SK-N-SH (cell line): ENCODE results near the gene GRIN2C. TPM values are rescaled to one million over a fixed set of nuclear protein-coding genes. Genes with fewer than 3 reads are reported as not detected.
A peak's percentile ranks its signal among the peaks of the same experiment; 100 is the strongest.

Experiments
- CTCF ChIA-PET: fragments of 300-600, 350-600 bp; formaldehyde crosslinking; extraction: SDS; loops from one replicate; lab custom pipeline; 2021; lab: Yijun Ruan, JAX
- POLR2A ChIA-PET: fragments of 350-600 bp; sonication (Branson Sonifier 250); formaldehyde crosslinking; extraction: SDS; loops from one replicate; lab custom pipeline; 2020; ENCODE audit warnings: antibody characterized with exemption, inconsistent platforms; lab: Yijun Ruan, JAX
- DNase-seq: peaks from one replicate; pipeline ENCODE4 v3.0.0; 2012
- H2AFZ ChIP-seq: fragments of 200-600 bp; sonication (generic); 2 replicates; pipeline ENCODE4 v1.8.1; 2016; ENCODE audit warnings: antibody characterized with exemption, mild to moderate bottlenecking, low read depth
- H3F3A ChIP-seq: fragments of 200-600 bp; sonication (generic); replicated peaks from 2 replicates; pipeline ENCODE3; 2016; ENCODE audit warnings: antibody characterized with exemption, mild to moderate bottlenecking; ENCODE audit not compliant: insufficient read depth
- H3K27ac ChIP-seq, 2 experiments: fragments of 200-500 bp in 1 of 2; fragments of 200-600 bp in 1 of 2; sonication (Bioruptor generic) in 1 of 2; sonication (generic), shearing (Covaris generic) in 1 of 2; 2 replicates each; pipeline versions ENCODE4 v1.5.1 to v1.6.1; 2014 to 2016; ENCODE audit warnings: low read depth in 2 of 2, inconsistent platforms in 1 of 2, low read length in 1 of 2, mild to moderate bottlenecking in 1 of 2, mixed read lengths in 1 of 2
- H3K27me3 ChIP-seq: fragments of 200-600 bp; sonication (generic), shearing (Covaris generic); 2 replicates; pipeline ENCODE4 v1.6.1; 2016; ENCODE audit warnings: mixed run types; ENCODE audit not compliant: insufficient read depth
- H3K36me3 ChIP-seq, 2 experiments: fragments of 200-500 bp in 1 of 2; fragments of 200-600 bp in 1 of 2; sonication (Bioruptor generic) in 1 of 2; sonication (generic) in 1 of 2; replicated peaks in 1 of 2; 2 replicates each; pipeline versions ENCODE3 to v1.5.1; 2014 to 2016; ENCODE audit warnings: low read length in 1 of 2, mild to moderate bottlenecking in 1 of 2; ENCODE audit not compliant: insufficient read depth in 2 of 2, control insufficient read depth in 1 of 2
- H3K4me1 ChIP-seq, 2 experiments: fragments of 200-500 bp in 1 of 2; fragments of 200-600 bp in 1 of 2; sonication (Bioruptor generic) in 1 of 2; sonication (generic), shearing (Covaris generic) in 1 of 2; 2 replicates each; pipeline versions ENCODE4 v1.5.1 to v1.6.1; 2014 to 2016; ENCODE audit warnings: low read depth in 1 of 2, low read length in 1 of 2, mixed run types in 1 of 2; ENCODE audit not compliant: insufficient read depth in 2 of 2, control insufficient read depth in 1 of 2
- H3K4me2 ChIP-seq: fragments of 200-600 bp; sonication (generic), shearing (Covaris generic); 2 replicates; pipeline ENCODE4 v1.6.1; 2017; ENCODE audit warnings: mixed run types
- H3K4me3 ChIP-seq, 2 experiments: fragments of 200-500 bp in 1 of 2; fragments of 200-600 bp in 1 of 2; sonication (Bioruptor generic) in 1 of 2; sonication (generic), shearing (Covaris generic) in 1 of 2; 2 replicates each; pipeline versions ENCODE4 v1.5.1 to v1.8.1; 2014 to 2016; ENCODE audit warnings: low read depth in 2 of 2, inconsistent platforms in 1 of 2, low read length in 1 of 2, mild to moderate bottlenecking in 1 of 2, mixed read lengths in 1 of 2, moderate library complexity in 1 of 2
- H3K79me2 ChIP-seq: fragments of 200-600 bp; sonication (generic); 2 replicates; pipeline ENCODE4 v1.8.1; 2017; ENCODE audit warnings: mild to moderate bottlenecking; ENCODE audit not compliant: insufficient read depth
- H3K9ac ChIP-seq: fragments of 200-600 bp; sonication (generic); 2 replicates; pipeline ENCODE4 v1.6.1; 2017; ENCODE audit warnings: mixed run types
- H3K9me2 ChIP-seq: fragments of 200-600 bp; sonication (generic); 2 replicates; pipeline ENCODE4 v1.6.1; 2017; ENCODE audit warnings: mixed run types
- H3K9me3 ChIP-seq: fragments of 200-600 bp; sonication (generic); 2 replicates; pipeline ENCODE4 v1.6.1; 2017; ENCODE audit warnings: mixed run types, mild to moderate bottlenecking, moderate library complexity
- H4K20me1 ChIP-seq: fragments of 200-600 bp; sonication (generic); 2 replicates; pipeline ENCODE4 v1.6.1; 2017; ENCODE audit warnings: mild to moderate bottlenecking, mixed run types; ENCODE audit not compliant: insufficient read depth
- ELF1 ChIP-seq: IDR thresholded peaks from 2 replicates; pipeline ENCODE4 v1.4.0; 2012
- EP300 ChIP-seq, 2 experiments: IDR thresholded peaks; 2 replicates each; pipeline versions ENCODE4 v1.4.0 to v1.6.1; 2012; ENCODE audit warnings: borderline replicate concordance in 1 of 2, low read depth in 1 of 2, low read length in 1 of 2
- FOSL2 ChIP-seq: IDR thresholded peaks from 2 replicates; pipeline ENCODE4 v1.4.0; 2012; ENCODE audit warnings: low read depth, mild to moderate bottlenecking, moderate library complexity, borderline replicate concordance
- FOXJ3 ChIP-seq: sonication (generic); formaldehyde crosslinking; IDR thresholded peaks from 2 replicates; pipeline ENCODE4 v1.5.1; 2020; ENCODE audit warnings: mild to moderate bottlenecking, missing genetic modification reagents
- FOXM1 ChIP-seq: IDR thresholded peaks from 2 replicates; pipeline ENCODE4 v1.4.0; 2012; ENCODE audit warnings: low read depth, mild to moderate bottlenecking
- GATA2 ChIP-seq: sonication (generic); formaldehyde crosslinking; IDR thresholded peaks from 2 replicates; pipeline ENCODE4 v1.5.0; 2020; ENCODE audit warnings: mild to moderate bottlenecking, missing genetic modification reagents
- JUND ChIP-seq: IDR thresholded peaks from 2 replicates; pipeline ENCODE4 v1.4.0; 2012
- MEF2A ChIP-seq: IDR thresholded peaks from 2 replicates; pipeline ENCODE4 v1.4.0; 2012; ENCODE audit warnings: low read depth, borderline replicate concordance
- MXI1 ChIP-seq: IDR thresholded peaks from 2 replicates; pipeline ENCODE4 v1.6.1; 2012; ENCODE audit warnings: mild to moderate bottlenecking, low read depth, low read length, improper control_type of control experiment
- NRF1 ChIP-seq: IDR thresholded peaks from 2 replicates; pipeline ENCODE4 v1.6.1; 2012; ENCODE audit warnings: low read depth, mild to moderate bottlenecking, low read length
- POLR2AphosphoS5 ChIP-seq: IDR thresholded peaks from 2 replicates; pipeline ENCODE4 v1.6.1; 2012; ENCODE audit warnings: low read depth, low read length
- RXRA ChIP-seq: IDR thresholded peaks from 2 replicates; pipeline ENCODE4 v1.4.0; 2012; ENCODE audit warnings: low read depth, mild to moderate bottlenecking, borderline replicate concordance
- SIN3A ChIP-seq: IDR thresholded peaks from 2 replicates; pipeline ENCODE4 v1.6.1; 2012; ENCODE audit warnings: low read depth, mild to moderate bottlenecking, low read length, moderate library complexity, borderline replicate concordance
- TCF12 ChIP-seq: IDR thresholded peaks from 2 replicates; pipeline ENCODE4 v1.4.0; 2012
- TEAD4 ChIP-seq: IDR thresholded peaks from 2 replicates; pipeline ENCODE4 v1.4.0; 2012; ENCODE audit warnings: mild to moderate bottlenecking, borderline replicate concordance; ENCODE audit not compliant: insufficient read depth
- WGBS: methylation state at CpG from one replicate; pipeline ENCODE4 v1.1.6; 2017; ENCODE audit warnings: low lambda C conversion rate; 5-methylcytosine and 5-hydroxymethylcytosine counted together
- polyA plus RNA-seq, 3 experiments: library from polyadenylated mRNA; depleted of rRNA; stranded (reverse); fragments of >200 nt; gene quantifications; 2 replicates each; pipeline ENCODE4 v1.2.3, GENCODE V29; 2012
- TF ChIP-seq, protein P1 (sequence below): IDR thresholded peaks from 2 replicates; pipeline ENCODE4 v1.4.0; 2012; ENCODE audit warnings: low read depth, borderline replicate concordance
- TF ChIP-seq, protein P2 (sequence below): IDR thresholded peaks from 2 replicates; pipeline ENCODE4 v1.4.0; 2012; ENCODE audit warnings: low read depth
- TF ChIP-seq, protein P3 (sequence below): IDR thresholded peaks from 2 replicates; pipeline ENCODE4 v1.6.1; 2012; ENCODE audit warnings: mild to moderate bottlenecking, low read depth, low read length, moderate library complexity

GRIN2C gene
- polyA plus RNA-seq, 1 of the 3 experiments (the other 2 are of a cell fraction): 0.39 TPM

DNA sequence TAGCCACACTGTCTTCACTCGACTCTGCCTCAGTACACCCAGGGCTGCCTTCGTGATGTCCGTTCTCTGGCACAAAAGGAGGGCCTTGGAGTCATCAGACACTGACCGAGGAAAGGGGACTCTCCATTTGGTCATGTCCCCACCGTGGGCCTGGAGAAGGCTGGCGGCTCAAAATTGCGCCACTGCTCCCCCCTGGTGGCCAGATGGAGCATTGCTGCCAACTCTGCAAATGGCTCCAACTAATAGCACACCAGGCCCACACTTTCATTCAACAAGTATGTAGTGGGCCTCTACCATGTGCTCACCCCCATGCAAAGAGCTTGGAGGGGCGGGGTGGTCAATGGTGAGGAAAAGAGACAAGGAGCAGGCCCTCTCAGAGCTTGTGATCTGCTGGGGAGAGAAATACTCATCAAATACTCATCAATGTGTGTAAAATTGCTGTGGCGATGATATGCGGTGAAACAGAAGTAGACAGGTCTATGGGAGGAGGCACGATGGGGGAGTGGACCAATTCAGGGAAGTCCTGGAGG, 5.2 kb upstream of the GRIN2C start (continued):
- TF ChIP-seq MXI1 (peak; percentile 51), MEF2A (no peak), NRF1 (no peak), TEAD4 (no peak), JUND (no peak), TCF12 (no peak), FOXJ3 (CRISPR knock-in tag) (no peak), FOXM1 (no peak), SIN3A (no peak), RXRA (no peak)
- TF ChIP-seq, protein P1, sequence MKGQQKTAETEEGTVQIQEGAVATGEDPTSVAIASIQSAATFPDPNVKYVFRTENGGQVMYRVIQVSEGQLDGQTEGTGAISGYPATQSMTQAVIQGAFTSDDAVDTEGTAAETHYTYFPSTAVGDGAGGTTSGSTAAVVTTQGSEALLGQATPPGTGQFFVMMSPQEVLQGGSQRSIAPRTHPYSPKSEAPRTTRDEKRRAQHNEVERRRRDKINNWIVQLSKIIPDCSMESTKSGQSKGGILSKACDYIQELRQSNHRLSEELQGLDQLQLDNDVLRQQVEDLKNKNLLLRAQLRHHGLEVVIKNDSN: no peak

DNA sequence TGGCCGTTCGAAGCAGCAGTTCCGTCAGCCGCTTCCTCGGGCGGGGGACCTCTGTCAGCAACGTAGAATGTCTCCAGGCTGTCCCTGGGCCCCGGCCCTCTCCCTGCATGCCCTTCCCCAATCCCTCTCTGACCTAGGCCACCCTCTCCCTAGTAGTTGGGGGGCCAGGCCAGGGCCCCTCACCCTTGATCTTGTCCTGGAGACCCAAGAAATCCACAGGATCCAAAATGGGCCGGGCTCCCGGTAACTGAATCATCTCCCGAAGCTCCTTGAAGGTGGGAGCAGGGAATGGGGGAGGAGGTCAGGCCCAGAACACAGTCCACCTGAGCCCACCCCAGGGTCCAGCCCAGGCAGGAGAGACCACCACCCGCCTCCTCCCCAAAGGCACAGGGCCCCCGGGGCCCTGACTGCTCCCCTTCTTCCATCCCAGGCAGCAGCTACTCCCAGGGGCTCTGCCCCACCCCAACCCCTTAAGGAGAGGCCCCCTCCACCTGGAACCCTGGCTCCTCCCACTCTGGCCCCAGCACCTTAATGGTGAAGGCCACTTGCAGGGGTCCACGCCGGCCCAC, 4.7 kb upstream of the GRIN2C start:
- Histone ChIP-seq H3K9ac (no peak overlapping the region), H3K9me2 (no peaks in the 10 kb centered on the region), H3K4me3 (no peak overlapping the region), H3K9me3 (no peaks in the 10 kb centered on the region), H3F3A (peaks cover 6% of the 10 kb centered on the region), H3K79me2 (no peaks in the 10 kb centered on the region), H3K27me3 (peaks cover 22% of the 10 kb centered on the region), H2AFZ (no peak overlapping the region), H4K20me1 (peaks cover 30% of the 10 kb centered on the region), H3K36me3 (peaks cover 10 to 28% of the 10 kb centered on the region in 2 experiments), H3K27ac (no peak overlapping the region), H3K4me1 (peaks cover 0 to 11% of the 10 kb centered on the region in 2 experiments; a peak in 2 of 4 replicates), H3K4me2 (no peak overlapping the region)
- TF ChIP-seq TEAD4 (no peak), ELF1 (no peak)
- TF ChIP-seq, protein P2, sequence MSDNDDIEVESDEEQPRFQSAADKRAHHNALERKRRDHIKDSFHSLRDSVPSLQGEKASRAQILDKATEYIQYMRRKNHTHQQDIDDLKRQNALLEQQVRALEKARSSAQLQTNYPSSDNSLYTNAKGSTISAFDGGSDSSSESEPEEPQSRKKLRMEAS: no peak
- POLR2A ChIA-PET: interaction anchor here (3.8 kb wide), 1 partner anchor 8 kb away, joined by 14 read pairs; the partner anchor contains the start of gene FDXR
- no peak for DNase-seq
- CTCF ChIA-PET: interaction anchor here (0.7 to 98.1 kb wide), 18 partner anchors 5 to 215 kb away, joined by 3 to 3869 read pairs (median 7); partner anchors contain the start of genes FADS6, FDXR, GRIN2C and NAT9
- WGBS: 95% methylated on average over 15 of the region's 15 CpGs

DNA sequence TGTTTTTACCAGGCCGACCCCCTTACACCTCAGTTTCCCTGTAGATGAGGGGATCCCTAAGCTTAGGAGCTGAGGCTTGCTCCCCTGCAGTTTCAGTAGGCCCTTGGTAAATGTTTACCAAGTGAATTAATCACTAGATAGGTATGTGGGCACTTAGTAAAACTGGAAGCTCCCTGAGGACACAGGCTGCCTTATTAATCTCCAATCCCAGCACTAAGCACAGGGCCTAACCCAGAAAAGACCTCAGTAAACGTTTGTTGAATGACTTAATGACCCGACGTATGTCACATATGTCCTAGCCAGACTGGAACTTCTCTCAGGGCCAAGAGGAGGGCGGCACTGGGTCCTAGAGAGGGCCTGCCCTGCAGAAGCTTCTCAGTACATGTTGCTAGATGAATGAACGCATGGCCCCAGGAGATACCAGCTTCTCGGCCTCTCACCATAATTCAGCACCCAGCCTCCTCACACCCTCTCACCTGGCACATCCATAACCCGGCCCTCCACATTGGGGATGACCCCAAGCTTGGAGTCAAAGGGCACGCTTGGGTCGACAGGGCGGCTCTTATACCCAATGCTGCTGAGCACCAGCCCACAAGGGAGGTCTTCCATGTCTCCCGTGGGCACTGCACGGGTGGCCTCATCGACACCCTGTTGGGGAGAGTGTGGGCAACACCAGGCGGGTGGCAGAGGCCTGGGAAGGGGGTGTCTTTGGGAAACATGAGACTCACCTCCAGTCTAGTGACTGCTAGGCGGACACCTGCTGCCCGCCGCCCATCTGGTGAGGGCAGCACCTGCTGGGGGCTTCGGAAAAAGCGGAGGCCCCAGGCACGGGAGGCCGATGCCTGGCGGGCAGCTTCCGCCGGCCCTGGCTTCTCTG, 4.0 kb upstream of the GRIN2C start:
- Histone ChIP-seq H3K4me1 (peaks cover 0 to 12% of the 10 kb centered on the region in 2 experiments; a peak in 2 of 4 replicates), H3K9ac (no peak overlapping the region), H3K9me3 (no peaks in the 10 kb centered on the region), H3K4me2 (no peak overlapping the region), H2AFZ (no peak overlapping the region), H3K79me2 (no peaks in the 10 kb centered on the region), H3K27me3 (peaks cover 29% of the 10 kb centered on the region), H3K36me3 (peaks cover 10 to 28% of the 10 kb centered on the region in 2 experiments), H3K27ac (no peak overlapping the region), H4K20me1 (peaks cover 28% of the 10 kb centered on the region), H3K4me3 (no peak overlapping the region), H3F3A (peaks cover 6% of the 10 kb centered on the region), H3K9me2 (no peaks in the 10 kb centered on the region)
- DNase-seq: no peak
- POLR2A ChIA-PET: interaction anchor here (3.8 kb wide), 1 partner anchor 9 kb away, joined by 14 read pairs; the partner anchor contains the start of gene FDXR
- 93% methylated on average over 25 of the region's 25 CpGs for WGBS
- CTCF ChIA-PET: interaction anchor here (0.6 to 98.1 kb wide), 22 partner anchors 4 to 241 kb away, joined by 3 to 3869 read pairs (median 8); partner anchors contain the start of genes FADS6, FDXR, GRIN2C and NAT9
- TF ChIP-seq FOSL2 (no peak), FOXJ3 (CRISPR knock-in tag) (no peak), TCF12 (no peak), EP300 (IDR thresholded peaks at IDR 0.05; ENCODE audit: borderline replicate concordance in 1 of 2, low read depth in 1 of 2, low read length in 1 of 2) (no peak), GATA2 (no peak), POLR2AphosphoS5 (no peak)
- TF ChIP-seq, protein P3, sequence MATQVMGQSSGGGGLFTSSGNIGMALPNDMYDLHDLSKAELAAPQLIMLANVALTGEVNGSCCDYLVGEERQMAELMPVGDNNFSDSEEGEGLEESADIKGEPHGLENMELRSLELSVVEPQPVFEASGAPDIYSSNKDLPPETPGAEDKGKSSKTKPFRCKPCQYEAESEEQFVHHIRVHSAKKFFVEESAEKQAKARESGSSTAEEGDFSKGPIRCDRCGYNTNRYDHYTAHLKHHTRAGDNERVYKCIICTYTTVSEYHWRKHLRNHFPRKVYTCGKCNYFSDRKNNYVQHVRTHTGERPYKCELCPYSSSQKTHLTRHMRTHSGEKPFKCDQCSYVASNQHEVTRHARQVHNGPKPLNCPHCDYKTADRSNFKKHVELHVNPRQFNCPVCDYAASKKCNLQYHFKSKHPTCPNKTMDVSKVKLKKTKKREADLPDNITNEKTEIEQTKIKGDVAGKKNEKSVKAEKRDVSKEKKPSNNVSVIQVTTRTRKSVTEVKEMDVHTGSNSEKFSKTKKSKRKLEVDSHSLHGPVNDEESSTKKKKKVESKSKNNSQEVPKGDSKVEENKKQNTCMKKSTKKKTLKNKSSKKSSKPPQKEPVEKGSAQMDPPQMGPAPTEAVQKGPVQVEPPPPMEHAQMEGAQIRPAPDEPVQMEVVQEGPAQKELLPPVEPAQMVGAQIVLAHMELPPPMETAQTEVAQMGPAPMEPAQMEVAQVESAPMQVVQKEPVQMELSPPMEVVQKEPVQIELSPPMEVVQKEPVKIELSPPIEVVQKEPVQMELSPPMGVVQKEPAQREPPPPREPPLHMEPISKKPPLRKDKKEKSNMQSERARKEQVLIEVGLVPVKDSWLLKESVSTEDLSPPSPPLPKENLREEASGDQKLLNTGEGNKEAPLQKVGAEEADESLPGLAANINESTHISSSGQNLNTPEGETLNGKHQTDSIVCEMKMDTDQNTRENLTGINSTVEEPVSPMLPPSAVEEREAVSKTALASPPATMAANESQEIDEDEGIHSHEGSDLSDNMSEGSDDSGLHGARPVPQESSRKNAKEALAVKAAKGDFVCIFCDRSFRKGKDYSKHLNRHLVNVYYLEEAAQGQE: no peak
- TF ChIP-seq, protein P1: no peak
